ENCODE data around the gene DNAJB8. TPM values are rescaled to one million over a fixed set of nuclear protein-coding genes. Genes with fewer than 3 reads are reported as not detected.

The DNAJB8 gene
- total RNA-seq, 1 experiment from 2014 or later = not detected

- Mint-ChIP-seq H3K9me3 (peaks cover 5 to 12% of the 10 kb centered on the region in 2 experiments), H3K27ac (no peak overlapping the region), H3K36me3 (ENCODE audit: insufficient read depth in 1 of 3, low read depth in 3 of 3) (no peaks in the 10 kb centered on the region; a peak in 1 of 7 replicates), H3K4me1 (peaks cover 4 to 5% of the 10 kb centered on the region in 2 experiments), H3K27me3 (ENCODE audit: low read depth) (peaks cover 82% of the 10 kb centered on the region), H3K4me3 (no peak overlapping the region)
- H2BK15ac ChIP-seq (ENCODE audit: low read depth, low read length) = no peak overlapping the region
- H3K79me1 ChIP-seq (ENCODE audit: insufficient read depth, low read depth, low read length, poor library complexity, severe bottlenecking) = no peaks in the 10 kb centered on the region
- H3K14ac ChIP-seq (ENCODE audit: insufficient read depth, low read length) = no peak overlapping the region; the same call in 1 of the 2 replicates
- no peak for TF ChIP-seq CTCF (conservative IDR thresholded peaks at IDR 0.05)
- H3K23ac ChIP-seq (ENCODE audit: insufficient read length, low read depth, low read length) = no peak overlapping the region
- no peaks in the 10 kb centered on the region for H3K9me3 ChIP-seq (ENCODE audit: control insufficient read depth, low read depth, low read length)
- H3K4me2 ChIP-seq (ENCODE audit: insufficient read depth, insufficient read length, low read length) = no peak overlapping the region
- H3K56ac ChIP-seq (ENCODE audit: insufficient read length, low read depth, low read length) = no peak overlapping the region
- no peak overlapping the region for H2BK5ac ChIP-seq (ENCODE audit: insufficient read length, low read length)
- no peak overlapping the region for H2BK12ac ChIP-seq (ENCODE audit: insufficient read length, low read depth, low read length)
- DNase-seq = no peak
- no peak overlapping the region for H3K4ac ChIP-seq (ENCODE audit: low read depth, low read length)
- H4K91ac ChIP-seq (ENCODE audit: insufficient read length, low read depth, low read length) = no peak overlapping the region
- no peak overlapping the region for H3K18ac ChIP-seq (ENCODE audit: insufficient read length, low read depth, low read length)
- no peaks in the 10 kb centered on the region for H3K4me1 ChIP-seq (ENCODE audit: insufficient read depth, low read length)
- H2AK5ac ChIP-seq (ENCODE audit: insufficient read length, low read length) = no peak overlapping the region
- no peaks in the 10 kb centered on the region for H3K79me2 ChIP-seq (ENCODE audit: insufficient read depth, low read length)
- no peak overlapping the region for H2BK120ac ChIP-seq (ENCODE audit: low read depth, low read length, poor library complexity, severe bottlenecking)
- no peak overlapping the region for H4K5ac ChIP-seq (ENCODE audit: insufficient read length, low read depth, low read length)
- no peak overlapping the region for H4K8ac ChIP-seq (replicated peaks; ENCODE audit: insufficient read length, low read depth, low read length)
- no peak overlapping the region for H2BK20ac ChIP-seq (ENCODE audit: low read depth, low read length, poor library complexity, severe bottlenecking)
- no peak overlapping the region for H3K27ac ChIP-seq (ENCODE audit: insufficient read length, low read depth, low read length)
- no peaks in the 10 kb centered on the region for H3K23me2 ChIP-seq (ENCODE audit: insufficient read length, low read depth, low read length, poor library complexity, severe bottlenecking)
- no peak overlapping the region for H2AFZ ChIP-seq (ENCODE audit: low read length)
- H3K9ac ChIP-seq (ENCODE audit: extremely low read depth, insufficient read length, low read length) = no peak overlapping the region
- no CpG with 5 or more reads among the region's 6 CpGs for WGBS (ENCODE audit: extremely low coverage, insufficient read length, low lambda C conversion rate)
- peaks cover 2% of the 10 kb centered on the region for H4K20me1 ChIP-seq (ENCODE audit: control insufficient read depth, insufficient read depth, insufficient read length)
- no peak overlapping the region for H3T11ph ChIP-seq (ENCODE audit: low read length)
- no peaks in the 10 kb centered on the region; the same call in 1 of the 2 replicates for H3K27me3 ChIP-seq (ENCODE audit: insufficient read depth, low read length)
Observed at GRCh38 chr3:128448491-128448890, 18.2 kb downstream of the DNAJB8 start.

All from H9 (cell line).